ENCODE data around the gene TUBB6. TPM values are rescaled to one million over a fixed set of nuclear protein-coding genes. Genes with fewer than 3 reads are reported as not detected.

Gene TUBB6
- total and polyA plus RNA-seq, 2 of the 8 experiments (the other 6 are each of a cell fraction or from before 2014, with no cell fraction given): 126 to 223 TPM

- TF ChIP-seq CHD7 (IDR thresholded peaks at IDR 0.05; ENCODE audit: insufficient replicate concordance, low read length) (no peak), HDAC6 (IDR thresholded peaks at IDR 0.05; ENCODE audit: low read depth, low read length) (no peak), JUND (IDR thresholded peaks at IDR 0.05; ENCODE audit: low read length) (no peak), GTF2F1 (IDR thresholded peaks at IDR 0.05; ENCODE audit: borderline replicate concordance, low read depth, low read length) (no peak), CHD2 (IDR thresholded peaks at IDR 0.05; ENCODE audit: low read length) (no peak), RBBP5 (IDR thresholded peaks at IDR 0.05; ENCODE audit: borderline replicate concordance, low read depth, low read length) (no peak), YY1 (IDR thresholded peaks at IDR 0.05; ENCODE audit: low read depth, low read length) (no peak), PHF8 (conservative IDR thresholded peaks at IDR 0.05; ENCODE audit: low read depth, low read length) (no peak), SP1 (IDR thresholded peaks at IDR 0.05; ENCODE audit: low read depth, low read length) (no peak), SUZ12 (IDR thresholded peaks at IDR 0.05; ENCODE audit: low read length) (no peak)
Measured at GRCh38 chr18:12347895-12348294, 39.9 kb downstream of the TUBB6 start (continued).

All from H1 (cell line).